Measurements from ENCODE around the gene PPP2R1A.
A peak's percentile ranks its signal among the peaks of the same experiment; 100 is the strongest.
"Not testable (repeated sequence)": the region's sequence is repeated elsewhere in the genome, so short reads cannot be mapped to it uniquely, and the experiment has no call there.

PPP2R1A gene

DNA sequence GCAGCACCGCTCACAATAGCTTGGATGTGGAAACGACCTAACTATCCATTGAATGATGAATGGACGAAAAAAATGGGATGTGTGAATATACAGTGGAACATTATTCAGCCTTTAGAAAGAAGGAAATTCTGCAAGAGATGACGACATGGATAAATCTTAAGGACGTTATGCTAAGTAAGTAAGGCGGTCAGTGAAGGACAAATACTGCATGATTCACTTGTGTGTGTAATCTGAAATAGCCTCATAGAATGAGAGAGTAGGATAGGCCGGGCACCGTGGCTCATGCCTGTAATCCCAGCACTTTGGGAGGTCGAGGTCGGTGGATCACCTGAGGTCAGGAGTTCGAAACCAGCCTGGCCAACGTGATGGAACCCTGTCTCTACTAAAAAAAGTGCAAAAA lies 54.2 kb downstream of the PPP2R1A start:
- Histone ChIP-seq H3K9me3 (ENCODE audit: control insufficient read depth, low read length) (no peaks in the 10 kb centered on the region), H3K9ac (no peak overlapping the region), H3K36me3 (ENCODE audit: control insufficient read depth, insufficient read depth, low read length) (no peaks in the 10 kb centered on the region), H3K79me2 (no peaks in the 10 kb centered on the region), H3K27ac (no peak overlapping the region), H3K4me1 (no peaks in the 10 kb centered on the region), H3K27me3 (ENCODE audit: control insufficient read depth, insufficient read depth, low read length) (no peaks in the 10 kb centered on the region), H2AFZ (no peak overlapping the region), H3K4me3 (ENCODE audit: low read depth, low read length) (no peak overlapping the region), H3K4me2 (ENCODE audit: low read length) (no peak overlapping the region)
- TF ChIP-seq CTCF (IDR thresholded peaks at IDR 0.05) = no peak

DNA sequence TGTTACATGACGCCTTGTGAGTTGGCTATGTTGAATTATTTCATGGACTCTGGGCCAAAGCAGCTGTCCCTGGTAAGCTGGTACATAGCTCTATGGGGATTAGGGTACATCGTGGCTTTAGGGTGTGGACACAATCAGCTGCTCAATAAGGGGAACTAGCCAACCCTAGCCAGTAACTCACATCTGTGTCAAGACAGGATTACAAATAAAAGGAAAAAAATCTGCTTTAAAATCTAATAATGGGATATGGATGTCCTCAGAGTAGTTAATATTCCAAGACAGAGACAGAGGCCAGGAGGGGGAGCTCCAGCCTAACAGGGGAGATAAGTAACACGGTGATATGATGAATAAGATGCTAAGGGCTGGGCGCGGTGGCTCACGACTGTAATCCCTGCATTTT lies 58.4 kb downstream of the PPP2R1A start:
- H3K4me3 ChIP-seq (ENCODE audit: low read depth, low read length) = no peak overlapping the region
- no peaks in the 10 kb centered on the region for H3K36me3 ChIP-seq (ENCODE audit: control insufficient read depth, insufficient read depth, low read length)
- no peak overlapping the region for H3K9ac ChIP-seq
- H3K79me2 ChIP-seq = no peaks in the 10 kb centered on the region
- H3K4me1 ChIP-seq = no peaks in the 10 kb centered on the region
- no peak overlapping the region for H3K4me2 ChIP-seq (ENCODE audit: low read length)
- no peaks in the 10 kb centered on the region for H3K9me3 ChIP-seq (ENCODE audit: control insufficient read depth, low read length)
- no peak overlapping the region for H3K27ac ChIP-seq
- TF ChIP-seq CTCF (IDR thresholded peaks at IDR 0.05) = peak; percentile 65
- no peaks in the 10 kb centered on the region for H3K27me3 ChIP-seq (ENCODE audit: control insufficient read depth, insufficient read depth, low read length)
- H2AFZ ChIP-seq = no peak overlapping the region

GRCh38 chr19:52258426-52258825 lies 68.6 kb downstream of the PPP2R1A start:
- no peak for TF ChIP-seq CTCF (IDR thresholded peaks at IDR 0.05)

GRCh38 chr19:52265556-52265955 lies 75.7 kb downstream of the PPP2R1A start:
- not testable (repeated sequence) for H3K9ac ChIP-seq; H3K27ac ChIP-seq; H3K27me3 ChIP-seq (ENCODE audit: control insufficient read depth, insufficient read depth, low read length); H3K4me3 ChIP-seq (ENCODE audit: low read depth, low read length); H2AFZ ChIP-seq; H3K79me2 ChIP-seq; H3K9me3 ChIP-seq (ENCODE audit: control insufficient read depth, low read length); H3K4me1 ChIP-seq; H3K36me3 ChIP-seq (ENCODE audit: control insufficient read depth, insufficient read depth, low read length); H3K4me2 ChIP-seq (ENCODE audit: low read length)

More at GRCh38 chr19:52258426-52258825, 68.6 kb downstream of the PPP2R1A start:
- Histone ChIP-seq H3K36me3 (ENCODE audit: control insufficient read depth, insufficient read depth, low read length) (no peaks in the 10 kb centered on the region), H3K4me1 (no peaks in the 10 kb centered on the region), H3K9me3 (ENCODE audit: control insufficient read depth, low read length) (no peaks in the 10 kb centered on the region), H3K4me2 (ENCODE audit: low read length) (no peak overlapping the region), H3K27ac (no peak overlapping the region), H2AFZ (no peak overlapping the region), H3K27me3 (ENCODE audit: control insufficient read depth, insufficient read depth, low read length) (no peaks in the 10 kb centered on the region), H3K4me3 (ENCODE audit: low read depth, low read length) (no peak overlapping the region), H3K79me2 (no peaks in the 10 kb centered on the region), H3K9ac (no peak overlapping the region)

DNA sequence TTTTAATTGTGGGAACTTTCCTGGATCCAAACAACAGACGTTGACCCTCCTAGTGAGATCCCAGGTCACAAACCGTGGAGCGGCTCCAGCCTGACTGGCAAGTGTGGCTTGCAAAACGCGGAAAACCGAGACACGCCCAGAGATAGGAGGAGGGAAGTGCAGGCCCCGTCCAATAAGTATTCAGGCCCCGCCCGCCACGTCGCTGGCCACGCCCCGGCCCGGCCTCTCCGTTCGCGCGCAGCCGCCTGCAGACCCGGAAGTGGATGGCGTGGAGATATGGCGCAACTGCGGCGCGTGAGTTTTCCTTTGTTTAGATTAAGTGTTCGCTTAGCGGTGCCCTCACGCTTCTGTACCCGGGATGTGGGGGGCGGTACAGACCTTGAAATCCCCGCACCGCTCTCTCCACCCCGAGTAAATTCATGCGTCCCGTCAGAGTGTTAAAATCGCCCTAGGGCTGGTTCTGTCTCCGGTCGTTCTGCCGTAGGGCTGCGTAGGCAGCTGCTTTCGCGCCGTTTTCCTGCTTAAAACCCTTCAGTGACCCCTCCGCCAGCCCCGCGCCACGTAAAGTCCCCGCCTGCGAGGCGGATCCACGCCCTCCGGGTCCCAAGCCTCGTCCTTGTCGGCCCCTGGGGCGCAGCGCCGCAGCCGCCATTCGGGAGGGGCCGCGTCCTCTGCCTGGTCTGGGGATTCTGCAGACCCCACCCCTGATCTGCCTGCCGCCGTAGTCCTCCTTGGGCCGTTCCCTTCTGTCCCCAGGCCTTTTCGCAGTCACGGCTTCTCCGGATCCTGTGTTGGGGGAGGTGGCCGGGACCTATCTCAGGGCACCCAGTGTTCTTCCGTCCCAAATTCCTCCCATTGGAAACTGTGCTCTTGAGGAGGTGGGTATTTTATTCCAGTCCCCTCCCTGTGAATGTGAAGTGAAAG lies 79.7 kb downstream of the PPP2R1A start, which contains the start of gene ZNF766:
TSS of gene ZNF766 (plus strand) at position 250 of the 924 bp plus-strand sequence. CDS start at position 277, 27 bp downstream.
- Histone ChIP-seq H3K4me1 (no peaks in the 10 kb centered on the region), H3K4me2 (ENCODE audit: low read length) (peak within 1 kb of the TSS; percentile 96), H3K36me3 (ENCODE audit: control insufficient read depth, insufficient read depth, low read length) (no peaks in the 10 kb centered on the region), H2AFZ (peak within 1 kb of the TSS; percentile 81), H3K79me2 (peaks cover 29% of the 10 kb centered on the region), H3K27me3 (ENCODE audit: control insufficient read depth, insufficient read depth, low read length) (no peaks in the 10 kb centered on the region), H3K4me3 (ENCODE audit: low read depth, low read length) (peak within 1 kb of the TSS; percentile 99), H3K9me3 (ENCODE audit: control insufficient read depth, low read length) (no peaks in the 10 kb centered on the region), H3K9ac (peak within 1 kb of the TSS; percentile 48), H3K27ac (peak within 1 kb of the TSS; percentile 83)
- no peak for TF ChIP-seq CTCF (IDR thresholded peaks at IDR 0.05)

All from parathyroid adenoma (tissue), 2 donors.